Measurements from ENCODE around the gene KIDINS220.

KIDINS220 gene

DNA sequence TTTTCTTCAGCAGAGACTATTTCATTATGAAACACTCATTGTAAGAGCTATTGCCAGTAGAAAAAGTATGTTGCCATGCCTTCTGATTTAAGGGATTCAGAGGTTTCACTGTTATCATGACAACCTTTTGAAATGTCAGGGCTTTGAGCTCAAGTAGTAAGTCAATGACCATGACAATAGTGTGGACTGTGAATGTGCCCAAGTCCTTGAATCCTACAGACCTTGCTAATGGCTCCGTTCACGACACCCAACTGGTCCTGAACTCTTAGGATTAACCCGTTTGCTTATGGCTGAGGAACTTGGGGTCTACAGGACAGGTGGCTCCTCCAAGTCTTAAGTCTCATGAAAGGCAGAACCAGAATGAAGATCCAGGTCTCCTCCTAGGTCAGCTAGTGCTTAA, 17.6 kb upstream of the KIDINS220 start:
- H3K14ac ChIP-seq (ENCODE audit: low read length) = no peak overlapping the region
- no peak overlapping the region for H4K8ac ChIP-seq (ENCODE audit: low read depth, low read length)
- no peak overlapping the region for H3K9ac ChIP-seq (ENCODE audit: low read length)
- no peak for DNase-seq
- H3K23ac ChIP-seq (ENCODE audit: low read length) = no peak overlapping the region
- no peak overlapping the region for H3K27ac ChIP-seq (ENCODE audit: low read depth, low read length)
- no peak overlapping the region for H4K91ac ChIP-seq (ENCODE audit: low read depth, low read length)
- H2BK12ac ChIP-seq (ENCODE audit: low read length) = no peak overlapping the region
- no peak overlapping the region for H2AK5ac ChIP-seq (ENCODE audit: low read length)
- H2BK120ac ChIP-seq (ENCODE audit: insufficient read depth, low read length, poor library complexity) = no peak overlapping the region
- H3K79me2 ChIP-seq (ENCODE audit: control insufficient read depth, insufficient read depth, low read length, poor library complexity) = no peaks in the 10 kb centered on the region
- no peaks in the 10 kb centered on the region for H3K36me3 ChIP-seq (ENCODE audit: control insufficient read depth in 1 of 2, insufficient read depth in 2 of 2, low read length in 2 of 2)
- H3K4ac ChIP-seq (ENCODE audit: low read depth, low read length) = no peak overlapping the region
- H3K4me3 ChIP-seq (ENCODE audit: low read depth, low read length) = no peak overlapping the region
- no peak overlapping the region for H2AFZ ChIP-seq (ENCODE audit: insufficient read depth, low read length, poor library complexity)
- H3K18ac ChIP-seq (ENCODE audit: low read length) = no peak overlapping the region
- no peak overlapping the region for H4K12ac ChIP-seq (ENCODE audit: low read depth, low read length)
- no peaks in the 10 kb centered on the region for H3K9me3 ChIP-seq (ENCODE audit: insufficient read depth, low read depth, low read length)
- no peaks in the 10 kb centered on the region for H3K79me1 ChIP-seq (ENCODE audit: low read length)
- no peak overlapping the region for H2BK5ac ChIP-seq (ENCODE audit: low read depth, low read length, poor library complexity)
- no peaks in the 10 kb centered on the region for H3K27me3 ChIP-seq (ENCODE audit: insufficient read depth, low read length)
- no peaks in the 10 kb centered on the region for H3K4me1 ChIP-seq (ENCODE audit: control insufficient read depth in 1 of 2, insufficient read depth in 2 of 2, low read length in 2 of 2)
- WGBS (ENCODE audit: extremely low coverage, insufficient coverage, insufficient read length) = no CpG with 5 or more reads among the region's 3 CpGs
- H3K4me2 ChIP-seq (ENCODE audit: low read length) = no peak overlapping the region

DNA sequence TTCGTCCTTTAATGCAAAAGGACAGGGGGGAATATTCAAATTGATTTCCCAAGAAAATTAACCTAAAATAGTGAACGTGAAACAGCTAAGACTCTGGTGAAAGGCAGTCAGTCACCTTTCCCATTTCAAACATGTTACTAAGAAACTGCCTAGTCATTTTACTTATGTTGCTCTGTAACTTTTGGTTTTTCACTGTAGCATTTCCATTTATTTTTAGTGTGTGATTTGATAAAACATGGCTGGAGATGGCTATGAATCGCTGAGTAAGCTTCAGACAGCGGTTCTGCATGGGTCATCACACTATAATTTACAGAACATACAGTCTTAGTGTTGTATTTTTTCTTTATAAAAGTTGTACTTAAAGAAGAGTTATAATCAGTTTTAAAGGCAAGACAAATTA, 16.0 kb upstream of the KIDINS220 start:
- Histone ChIP-seq H4K12ac (ENCODE audit: low read depth, low read length) (no peak overlapping the region), H3K4me1 (ENCODE audit: control insufficient read depth in 1 of 2, insufficient read depth in 2 of 2, low read length in 2 of 2) (no peaks in the 10 kb centered on the region), H3K9me3 (ENCODE audit: insufficient read depth, low read depth, low read length) (no peaks in the 10 kb centered on the region), H2BK12ac (ENCODE audit: low read length) (no peak overlapping the region), H4K91ac (ENCODE audit: low read depth, low read length) (no peak overlapping the region), H3K4ac (ENCODE audit: low read depth, low read length) (no peak overlapping the region), H3K14ac (ENCODE audit: low read length) (no peak overlapping the region), H3K23ac (ENCODE audit: low read length) (no peak overlapping the region), H3K27ac (ENCODE audit: low read depth, low read length) (no peak overlapping the region), H2AK5ac (ENCODE audit: low read length) (no peak overlapping the region), H3K4me3 (ENCODE audit: low read depth, low read length) (no peak overlapping the region), H3K79me1 (ENCODE audit: low read length) (no peaks in the 10 kb centered on the region), H4K8ac (ENCODE audit: low read depth, low read length) (no peak overlapping the region), H3K9ac (ENCODE audit: low read length) (no peak overlapping the region), H3K36me3 (ENCODE audit: control insufficient read depth in 1 of 2, insufficient read depth in 2 of 2, low read length in 2 of 2) (no peaks in the 10 kb centered on the region), H2AFZ (ENCODE audit: insufficient read depth, low read length, poor library complexity) (no peak overlapping the region), H3K27me3 (ENCODE audit: insufficient read depth, low read length) (no peaks in the 10 kb centered on the region), H2BK5ac (ENCODE audit: low read depth, low read length, poor library complexity) (no peak overlapping the region), H3K18ac (ENCODE audit: low read length) (no peak overlapping the region), H3K4me2 (ENCODE audit: low read length) (no peak overlapping the region), H2BK120ac (ENCODE audit: insufficient read depth, low read length, poor library complexity) (no peak overlapping the region), H3K79me2 (ENCODE audit: control insufficient read depth, insufficient read depth, low read length, poor library complexity) (no peaks in the 10 kb centered on the region)
- no CpG with 5 or more reads among the region's 4 CpGs for WGBS (ENCODE audit: extremely low coverage, insufficient coverage, insufficient read length)
- no peak for DNase-seq

GRCh38 chr2:8851811-8852560, 14.6 kb upstream of the KIDINS220 start:
- no CpG with 5 or more reads among the region's 10 CpGs for WGBS (ENCODE audit: extremely low coverage, insufficient coverage, insufficient read length)
- H2BK5ac ChIP-seq (ENCODE audit: low read depth, low read length, poor library complexity) = no peak overlapping the region

GRCh38 chr2:8850845-8851487, 13.6 kb upstream of the KIDINS220 start:
- H4K91ac ChIP-seq (ENCODE audit: low read depth, low read length) = no peak overlapping the region
- H3K23ac ChIP-seq (ENCODE audit: low read length) = no peak overlapping the region
- no peaks in the 10 kb centered on the region for H3K79me2 ChIP-seq (ENCODE audit: control insufficient read depth, insufficient read depth, low read length, poor library complexity)
- no peaks in the 10 kb centered on the region for H3K27me3 ChIP-seq (ENCODE audit: insufficient read depth, low read length)
- H3K14ac ChIP-seq (ENCODE audit: low read length) = no peak overlapping the region
- no peak overlapping the region for H4K12ac ChIP-seq (ENCODE audit: low read depth, low read length)
- H2BK120ac ChIP-seq (ENCODE audit: insufficient read depth, low read length, poor library complexity) = no peak overlapping the region
- no peak overlapping the region for H3K9ac ChIP-seq (ENCODE audit: low read length)
- no peaks in the 10 kb centered on the region for H3K36me3 ChIP-seq (ENCODE audit: control insufficient read depth in 1 of 2, insufficient read depth in 2 of 2, low read length in 2 of 2)
- no peak overlapping the region for H2BK12ac ChIP-seq (ENCODE audit: low read length)
- H2AK5ac ChIP-seq (ENCODE audit: low read length) = no peak overlapping the region
- H3K4me3 ChIP-seq (ENCODE audit: low read depth, low read length) = no peak overlapping the region
- no peak overlapping the region for H2AFZ ChIP-seq (ENCODE audit: insufficient read depth, low read length, poor library complexity)
- no peaks in the 10 kb centered on the region for H3K4me1 ChIP-seq (ENCODE audit: control insufficient read depth in 1 of 2, insufficient read depth in 2 of 2, low read length in 2 of 2)
- H4K8ac ChIP-seq (ENCODE audit: low read depth, low read length) = no peak overlapping the region
- H3K79me1 ChIP-seq (ENCODE audit: low read length) = no peaks in the 10 kb centered on the region
- H3K27ac ChIP-seq (ENCODE audit: low read depth, low read length) = no peak overlapping the region
- H2BK5ac ChIP-seq (ENCODE audit: low read depth, low read length, poor library complexity) = no peak overlapping the region
- H3K9me3 ChIP-seq (ENCODE audit: insufficient read depth, low read depth, low read length) = no peaks in the 10 kb centered on the region
- H3K4me2 ChIP-seq (ENCODE audit: low read length) = no peak overlapping the region
- WGBS (ENCODE audit: extremely low coverage, insufficient coverage, insufficient read length) = no CpG with 5 or more reads among the region's 8 CpGs
- no peak overlapping the region for H3K4ac ChIP-seq (ENCODE audit: low read depth, low read length)
- DNase-seq = no peak
- no peak overlapping the region for H3K18ac ChIP-seq (ENCODE audit: low read length)

More at GRCh38 chr2:8851811-8852560, 14.6 kb upstream of the KIDINS220 start:
- Histone ChIP-seq H3K18ac (ENCODE audit: low read length) (no peak overlapping the region), H3K4me1 (ENCODE audit: control insufficient read depth in 1 of 2, insufficient read depth in 2 of 2, low read length in 2 of 2) (no peaks in the 10 kb centered on the region), H3K27me3 (ENCODE audit: insufficient read depth, low read length) (no peaks in the 10 kb centered on the region), H3K27ac (ENCODE audit: low read depth, low read length) (no peak overlapping the region), H2AK5ac (ENCODE audit: low read length) (no peak overlapping the region), H2BK120ac (ENCODE audit: insufficient read depth, low read length, poor library complexity) (no peak overlapping the region), H4K91ac (ENCODE audit: low read depth, low read length) (no peak overlapping the region), H3K23ac (ENCODE audit: low read length) (no peak overlapping the region), H3K9me3 (ENCODE audit: insufficient read depth, low read depth, low read length) (no peaks in the 10 kb centered on the region), H4K8ac (ENCODE audit: low read depth, low read length) (no peak overlapping the region), H3K79me2 (ENCODE audit: control insufficient read depth, insufficient read depth, low read length, poor library complexity) (no peaks in the 10 kb centered on the region), H4K12ac (ENCODE audit: low read depth, low read length) (no peak overlapping the region), H3K79me1 (ENCODE audit: low read length) (no peaks in the 10 kb centered on the region), H2AFZ (ENCODE audit: insufficient read depth, low read length, poor library complexity) (no peak overlapping the region), H3K9ac (ENCODE audit: low read length) (no peak overlapping the region), H3K14ac (ENCODE audit: low read length) (no peak overlapping the region), H3K4me3 (ENCODE audit: low read depth, low read length) (no peak overlapping the region), H3K4me2 (ENCODE audit: low read length) (no peak overlapping the region), H3K4ac (ENCODE audit: low read depth, low read length) (no peak overlapping the region), H2BK12ac (ENCODE audit: low read length) (no peak overlapping the region), H3K36me3 (ENCODE audit: control insufficient read depth in 1 of 2, insufficient read depth in 2 of 2, low read length in 2 of 2) (no peaks in the 10 kb centered on the region)
- peak in 1 of 2 donors; percentile 8 for DNase-seq

Measured in trophoblast cell (in vitro differentiated cells and primary cell).